Measurements from ENCODE around the gene H1-8.

DNA sequence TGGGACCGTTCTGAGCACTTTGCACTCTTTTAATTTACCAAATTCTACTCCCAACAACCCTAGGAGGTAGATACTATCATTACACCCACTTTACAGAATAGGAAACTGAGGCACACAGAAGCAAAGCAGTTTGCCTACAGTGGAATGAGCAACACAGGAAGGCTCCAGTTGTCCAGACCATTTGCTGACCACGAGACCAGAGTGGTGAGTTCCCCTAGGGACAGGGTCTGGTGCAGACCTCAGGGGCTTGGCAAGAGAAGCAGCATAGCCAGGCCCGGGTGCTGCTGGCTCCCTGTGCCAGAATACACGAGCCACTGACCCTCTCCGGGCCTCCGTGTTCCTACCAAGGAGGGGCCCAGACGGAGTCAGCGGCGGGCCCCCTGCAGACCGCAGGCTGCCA is 37.0 kb downstream of the H1-8 start:
- TF ChIP-seq, protein P1, sequence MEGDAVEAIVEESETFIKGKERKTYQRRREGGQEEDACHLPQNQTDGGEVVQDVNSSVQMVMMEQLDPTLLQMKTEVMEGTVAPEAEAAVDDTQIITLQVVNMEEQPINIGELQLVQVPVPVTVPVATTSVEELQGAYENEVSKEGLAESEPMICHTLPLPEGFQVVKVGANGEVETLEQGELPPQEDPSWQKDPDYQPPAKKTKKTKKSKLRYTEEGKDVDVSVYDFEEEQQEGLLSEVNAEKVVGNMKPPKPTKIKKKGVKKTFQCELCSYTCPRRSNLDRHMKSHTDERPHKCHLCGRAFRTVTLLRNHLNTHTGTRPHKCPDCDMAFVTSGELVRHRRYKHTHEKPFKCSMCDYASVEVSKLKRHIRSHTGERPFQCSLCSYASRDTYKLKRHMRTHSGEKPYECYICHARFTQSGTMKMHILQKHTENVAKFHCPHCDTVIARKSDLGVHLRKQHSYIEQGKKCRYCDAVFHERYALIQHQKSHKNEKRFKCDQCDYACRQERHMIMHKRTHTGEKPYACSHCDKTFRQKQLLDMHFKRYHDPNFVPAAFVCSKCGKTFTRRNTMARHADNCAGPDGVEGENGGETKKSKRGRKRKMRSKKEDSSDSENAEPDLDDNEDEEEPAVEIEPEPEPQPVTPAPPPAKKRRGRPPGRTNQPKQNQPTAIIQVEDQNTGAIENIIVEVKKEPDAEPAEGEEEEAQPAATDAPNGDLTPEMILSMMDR (IDR thresholded peaks at IDR 0.05): no peak
- no peak for TF ChIP-seq POLR2A (IDR thresholded peaks at IDR 0.05)
